Uterus (tissue), 4 donors: ENCODE results near the gene PPP3CA. TPM values are rescaled to one million over a fixed set of nuclear protein-coding genes. Genes with fewer than 3 reads are reported as not detected.

Experiments
- DNase-seq, 2 donors: peaks; one replicate each; pipeline ENCODE4 v3.0.0-alpha.2; 2019 to 2020
- H3K27ac ChIP-seq, 2 donors: fragments of 200-600 bp; sonication (generic); 1 replicate in 1 of 2; 2 replicates in 1 of 2; pipeline ENCODE4 v1.5.1; 2016 to 2018
- H3K27me3 ChIP-seq, 2 donors: fragments of 200-600 bp; sonication (generic); one replicate each; pipeline ENCODE4 v1.5.1; 2018 to 2019; ENCODE audit warnings: control low read depth in 1 of 2
- H3K36me3 ChIP-seq, 2 donors: fragments of 200-600 bp; sonication (generic); one replicate each; pipeline ENCODE4 v1.5.1; 2019; ENCODE audit warnings: control low read depth in 1 of 2
- H3K4me1 ChIP-seq, 2 donors: fragments of 200-600 bp; sonication (generic); one replicate each; pipeline ENCODE4 v1.5.1; 2018 to 2019; ENCODE audit warnings: control low read depth in 1 of 2
- H3K4me3 ChIP-seq, 2 donors: fragments of 200-600 bp; sonication (generic); 1 replicate in 1 of 2; 2 replicates in 1 of 2; pipeline ENCODE4 v1.5.1; 2018 to 2019; ENCODE audit warnings: mild to moderate bottlenecking in 1 of 2
- H3K9me3 ChIP-seq, 2 donors: fragments of 200-600 bp; sonication (generic); one replicate each; pipeline ENCODE4 v1.5.1; 2019; ENCODE audit warnings: control low read depth in 1 of 2
- POLR2A ChIP-seq, 2 donors: fragments of 450-650 bp; IDR thresholded peaks; one replicate each; pipeline ENCODE4 v1.6.1; 2016; ENCODE audit warnings: antibody characterized with exemption in 2 of 2, mild to moderate bottlenecking in 1 of 2, moderate library complexity in 1 of 2
- intact Hi-C: fragments of 100-400 bp; cut with DNase I; formaldehyde crosslinking; loops from one replicate; pipeline ENCODE4 v1.15.1; 2023; ENCODE audit warnings: low total_unique reads
- total RNA-seq, 4 donors: library from RNA; depleted of rRNA in 3 of 4; stranded (reverse); fragments of >200 nt in 3 of 4; gene quantifications; one replicate each; pipeline versions ENCODE4 v1.1.0 to v1.2.4, GENCODE V29; 2014 to 2023
- TF ChIP-seq, protein P1 (sequence below), 4 experiments: fragments of 200-600 bp in 2 of 4; fragments of 450-650 bp in 2 of 4; sonication (generic) in 2 of 4; IDR thresholded peaks; one replicate each; pipeline ENCODE4 v1.5.1; 2016 to 2019; ENCODE audit warnings: antibody characterized with exemption in 4 of 4, mild to moderate bottlenecking in 2 of 4, moderate library complexity in 1 of 4
- donor health status: DM: yes; HTN: yes; CAD: no.

PPP3CA gene
- total RNA-seq, 4 donors from 2014 or later: 32.8 to 70.0 (median 39.8) TPM

GRCh38 chr4:101309925-101310324 lies 37.4 kb downstream of the PPP3CA start:
- Histone ChIP-seq H3K9me3 (no peaks in the 10 kb centered on the region), H3K27me3 (no peaks in the 10 kb centered on the region), H3K36me3 (no peaks in the 10 kb centered on the region), H3K27ac (no peak overlapping the region), H3K4me3 (no peak overlapping the region), H3K4me1 (peaks cover 0 to 4% of the 10 kb centered on the region in 2 donors)
- no peak for DNase-seq
- intact Hi-C loops: no loop called here
- TF ChIP-seq, protein P1, sequence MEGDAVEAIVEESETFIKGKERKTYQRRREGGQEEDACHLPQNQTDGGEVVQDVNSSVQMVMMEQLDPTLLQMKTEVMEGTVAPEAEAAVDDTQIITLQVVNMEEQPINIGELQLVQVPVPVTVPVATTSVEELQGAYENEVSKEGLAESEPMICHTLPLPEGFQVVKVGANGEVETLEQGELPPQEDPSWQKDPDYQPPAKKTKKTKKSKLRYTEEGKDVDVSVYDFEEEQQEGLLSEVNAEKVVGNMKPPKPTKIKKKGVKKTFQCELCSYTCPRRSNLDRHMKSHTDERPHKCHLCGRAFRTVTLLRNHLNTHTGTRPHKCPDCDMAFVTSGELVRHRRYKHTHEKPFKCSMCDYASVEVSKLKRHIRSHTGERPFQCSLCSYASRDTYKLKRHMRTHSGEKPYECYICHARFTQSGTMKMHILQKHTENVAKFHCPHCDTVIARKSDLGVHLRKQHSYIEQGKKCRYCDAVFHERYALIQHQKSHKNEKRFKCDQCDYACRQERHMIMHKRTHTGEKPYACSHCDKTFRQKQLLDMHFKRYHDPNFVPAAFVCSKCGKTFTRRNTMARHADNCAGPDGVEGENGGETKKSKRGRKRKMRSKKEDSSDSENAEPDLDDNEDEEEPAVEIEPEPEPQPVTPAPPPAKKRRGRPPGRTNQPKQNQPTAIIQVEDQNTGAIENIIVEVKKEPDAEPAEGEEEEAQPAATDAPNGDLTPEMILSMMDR (IDR thresholded peaks at IDR 0.05): no peak
- no peak for TF ChIP-seq POLR2A (IDR thresholded peaks at IDR 0.05)

DNA sequence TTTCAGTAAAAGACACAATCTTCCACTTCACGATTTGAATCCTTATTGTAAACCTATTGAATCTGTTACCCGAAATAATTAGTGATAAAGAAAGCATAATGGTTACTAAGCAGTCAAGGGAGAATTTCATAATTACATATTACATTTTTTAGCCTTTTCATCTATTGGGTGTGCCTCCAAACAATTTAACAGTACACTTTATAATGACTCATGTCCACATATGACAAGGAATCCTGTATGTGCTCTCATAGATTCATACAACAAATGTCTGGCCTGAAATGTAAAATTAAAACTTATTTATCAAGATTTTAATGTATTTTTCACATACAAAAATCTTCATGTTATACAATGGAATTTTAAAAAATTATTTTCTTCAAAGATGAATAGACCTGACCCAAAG lies 39.4 kb downstream of the PPP3CA start:
- no peak overlapping the region for H3K27ac ChIP-seq
- no peak overlapping the region for H3K4me3 ChIP-seq

DNA sequence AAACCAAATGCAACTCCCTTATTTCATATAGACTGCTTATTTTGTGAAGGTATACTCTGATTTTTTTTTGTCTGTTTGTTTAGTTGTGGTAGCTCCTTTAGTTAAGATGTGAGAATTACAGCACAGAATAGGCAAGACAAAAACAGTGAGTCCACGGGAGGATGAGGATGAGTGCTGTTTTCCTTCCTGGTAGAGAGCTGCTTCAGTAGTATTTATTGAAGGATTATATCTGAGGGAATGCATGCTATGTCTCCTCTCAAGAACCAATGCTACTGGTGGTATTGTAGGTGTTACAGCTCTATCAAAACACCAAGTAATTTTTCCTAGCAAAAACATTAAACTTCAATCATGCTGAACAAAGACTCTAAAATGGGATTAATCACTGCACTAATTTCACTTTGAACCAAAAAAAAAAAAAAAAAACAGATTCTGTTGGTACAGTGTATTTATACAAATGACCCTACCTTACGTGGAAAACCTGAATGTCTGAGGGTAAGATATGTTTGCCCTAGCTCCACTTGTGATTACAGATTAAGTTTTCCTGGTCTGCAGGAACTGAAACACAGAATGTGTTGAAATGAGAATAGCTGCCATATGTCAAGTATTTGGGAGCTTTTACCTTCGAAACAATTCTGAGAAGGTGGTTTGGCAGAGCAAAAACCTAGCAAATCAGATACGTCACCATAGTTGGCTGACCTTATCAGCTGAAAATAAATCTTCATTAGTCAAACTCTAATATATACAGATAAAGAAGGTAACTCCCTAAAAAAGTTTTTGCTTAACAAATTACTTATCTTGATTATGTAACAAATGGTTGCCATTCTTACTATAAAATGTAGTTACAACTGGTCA lies 40.3 kb downstream of the PPP3CA start:
- intact Hi-C loops: no loop called here
- no peaks in the 10 kb centered on the region for H3K27me3 ChIP-seq
- no peak for DNase-seq
- H3K27ac ChIP-seq: no peak overlapping the region
- no peak for TF ChIP-seq POLR2A (IDR thresholded peaks at IDR 0.05)
- TF ChIP-seq, protein P1 (IDR thresholded peaks at IDR 0.05): no peak
- H3K4me3 ChIP-seq: no peak overlapping the region
- no peaks in the 10 kb centered on the region for H3K36me3 ChIP-seq
- H3K4me1 ChIP-seq: no peaks in the 10 kb centered on the region
- H3K9me3 ChIP-seq: no peaks in the 10 kb centered on the region

More for the DNA sequence above, 39.4 kb downstream of the PPP3CA start:
- TF ChIP-seq, protein P1 (IDR thresholded peaks at IDR 0.05): no peak
- TF ChIP-seq POLR2A (IDR thresholded peaks at IDR 0.05): no peak
- DNase-seq: no peak
- H3K9me3 ChIP-seq: no peaks in the 10 kb centered on the region
- intact Hi-C loops: no loop called here
- H3K27me3 ChIP-seq: no peaks in the 10 kb centered on the region
- no peaks in the 10 kb centered on the region for H3K36me3 ChIP-seq
- H3K4me1 ChIP-seq: no peaks in the 10 kb centered on the region

DNA sequence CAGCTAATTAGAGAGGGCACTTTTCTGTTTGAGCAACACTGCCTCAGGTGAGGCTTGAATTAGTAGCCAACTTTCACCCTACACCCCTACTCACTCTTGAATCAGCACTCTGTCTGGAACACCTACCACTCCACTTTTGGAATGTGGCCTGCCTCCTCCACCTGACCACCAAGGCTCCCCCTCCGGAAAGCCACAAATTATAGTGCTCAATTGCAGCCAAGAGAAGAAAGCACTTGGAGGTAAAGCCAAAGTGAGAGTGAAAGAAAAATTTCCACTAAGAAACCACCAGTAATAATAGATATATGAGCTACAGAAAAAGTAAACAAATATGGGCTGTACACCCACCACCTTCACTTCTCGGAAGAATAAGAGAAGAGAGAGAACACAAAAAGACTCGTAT lies 41.1 kb downstream of the PPP3CA start:
- Histone ChIP-seq H3K4me1 (no peaks in the 10 kb centered on the region), H3K27ac (no peak overlapping the region), H3K27me3 (no peaks in the 10 kb centered on the region), H3K9me3 (no peaks in the 10 kb centered on the region), H3K36me3 (no peaks in the 10 kb centered on the region), H3K4me3 (no peak overlapping the region)
- TF ChIP-seq, protein P1 (IDR thresholded peaks at IDR 0.05): no peak
- intact Hi-C loops: no loop called here
- no peak for DNase-seq

- no peak overlapping the region for H3K27ac ChIP-seq
- H3K4me1 ChIP-seq: no peaks in the 10 kb centered on the region
- TF ChIP-seq, protein P1 (IDR thresholded peaks at IDR 0.05): no peak
- no peak for TF ChIP-seq POLR2A (IDR thresholded peaks at IDR 0.05)
Observed at GRCh38 chr4:101304916-101305315, 42.4 kb downstream of the PPP3CA start.

More at GRCh38 chr4:101304916-101305315, 42.4 kb downstream of the PPP3CA start:
- intact Hi-C loops: no loop called here
- no peak for DNase-seq
- no peaks in the 10 kb centered on the region for H3K9me3 ChIP-seq
- H3K4me3 ChIP-seq: no peak overlapping the region
- no peaks in the 10 kb centered on the region for H3K27me3 ChIP-seq
- no peaks in the 10 kb centered on the region for H3K36me3 ChIP-seq
